ENCODE results near the gene C19orf44.
"Not testable (repeated sequence)": the region's sequence is repeated elsewhere in the genome, so short reads cannot be mapped to it uniquely, and the experiment has no call there.

The C19orf44 gene

GRCh38 chr19:16495982-16496612 is at the start of gene C19orf44, which contains the start of gene CALR3:
Gene C19orf44 (plus strand): TSS chr19:16496394. CDS start chr19:16500793, 4,399 bp downstream.
Gene CALR3 (minus strand): TSS chr19:16496167. CDS start chr19:16496129, 38 bp downstream.
- DNase-seq = peak; percentile 99

DNA sequence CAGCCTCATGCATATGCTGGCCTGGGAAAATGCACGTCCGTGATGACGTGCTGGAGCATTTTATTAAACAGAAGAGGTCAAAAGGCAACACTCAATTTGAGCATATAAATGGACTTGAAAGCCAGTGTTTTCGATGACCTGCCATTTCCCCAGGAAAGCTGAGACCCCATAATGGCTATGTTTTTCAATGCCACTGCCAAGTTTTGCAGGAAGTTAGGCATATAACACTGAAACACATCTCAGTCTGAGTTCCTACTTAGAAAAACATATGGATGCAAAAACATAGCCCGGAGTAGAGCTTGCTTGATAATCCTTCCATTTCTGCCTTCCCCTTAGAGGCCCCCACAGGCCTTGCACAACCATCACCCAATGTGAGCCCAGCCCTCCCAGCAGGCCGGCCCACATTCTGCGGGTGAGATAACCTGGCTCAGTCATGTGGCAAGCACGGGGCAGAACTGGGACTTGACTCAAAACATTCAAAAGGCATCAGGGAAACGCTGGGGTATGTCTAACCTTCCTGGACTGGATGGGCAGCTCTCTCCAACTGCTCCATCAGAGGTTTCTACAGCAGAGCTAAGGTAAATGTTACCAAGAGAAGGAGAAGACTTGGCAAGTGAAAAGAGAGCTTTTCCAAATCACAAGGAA is 49.3 kb upstream of the C19orf44 start:
- no peak for DNase-seq

DNA sequence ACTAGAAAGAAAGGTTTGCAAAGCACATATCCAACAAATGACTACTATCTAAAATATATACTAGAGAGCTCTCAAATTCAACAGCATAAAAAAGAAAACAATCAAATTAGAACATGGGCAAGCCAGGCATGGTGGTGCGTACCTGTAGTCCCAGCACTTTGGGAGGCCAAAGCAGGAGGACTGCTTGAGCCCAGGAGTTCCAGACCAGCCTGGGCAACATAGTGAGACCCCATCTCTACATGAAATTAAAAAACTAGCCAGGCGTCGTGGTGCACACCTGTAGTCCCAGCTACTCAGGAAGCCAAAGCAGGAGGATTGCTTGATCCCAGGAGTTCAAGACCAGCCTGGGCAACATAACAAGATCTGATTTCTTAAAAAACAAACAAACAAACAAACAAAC is 47.3 kb upstream of the C19orf44 start:
- DNase-seq = not testable (repeated sequence)

DNA sequence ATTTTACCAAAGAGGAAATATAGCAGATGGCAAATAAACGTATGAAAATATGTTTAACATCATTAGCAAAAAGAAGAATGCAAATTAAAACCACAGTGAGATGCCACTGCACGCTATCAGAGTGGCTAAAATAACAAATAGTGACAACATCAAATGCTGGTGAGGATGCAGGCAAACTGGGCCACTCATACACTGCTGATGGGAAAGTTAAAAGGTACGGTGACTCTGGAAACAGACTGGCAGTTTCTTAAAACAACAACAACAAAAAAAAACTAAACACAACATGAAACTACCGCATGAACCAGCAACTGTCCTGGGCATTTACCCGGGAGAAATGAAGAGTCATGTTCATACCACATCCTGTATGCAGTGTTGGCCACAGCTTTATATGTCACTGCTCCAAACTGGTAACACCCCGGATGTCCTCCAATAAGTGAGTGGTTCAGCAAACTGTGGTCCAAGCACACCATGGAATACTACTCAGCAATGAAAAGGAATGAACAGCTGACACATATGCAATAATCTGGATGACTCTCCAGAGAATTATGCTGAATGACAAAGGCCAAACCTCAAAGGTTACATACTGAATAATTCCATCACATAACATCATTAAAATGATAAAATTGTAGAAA is 46.7 kb upstream of the C19orf44 start:
- no peak for DNase-seq

- DNase-seq = no peak
Observed at GRCh38 chr19:16452325-16452724, 43.9 kb upstream of the C19orf44 start.

DNA sequence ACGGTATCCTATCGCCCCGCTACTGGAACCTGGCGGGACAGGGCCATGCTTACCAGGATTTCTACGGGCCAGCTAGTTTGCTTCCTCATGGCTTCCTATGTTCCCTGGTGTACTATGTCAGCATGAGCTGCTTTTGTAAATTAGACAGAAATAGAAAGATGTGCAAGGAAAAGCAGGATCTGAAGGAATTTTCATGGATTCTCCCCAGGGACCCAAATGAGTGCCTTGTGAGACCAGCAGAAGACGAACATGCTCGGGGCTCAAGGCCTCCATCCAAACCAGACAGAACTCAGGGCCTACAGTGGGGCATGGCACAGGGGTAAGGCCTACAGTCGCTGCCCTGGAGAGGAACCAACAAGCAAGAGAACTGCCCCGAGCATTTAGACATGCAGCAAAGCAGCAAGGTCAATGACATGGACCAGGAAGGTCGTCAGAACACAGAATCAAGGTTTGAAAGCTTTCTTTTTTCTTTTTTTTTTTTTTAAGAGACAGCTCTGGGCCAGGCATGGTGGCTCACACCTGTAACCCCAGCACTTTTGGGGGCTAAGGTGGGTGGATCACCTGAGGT is 41.8 kb upstream of the C19orf44 start:
- DNase-seq = no peak

GRCh38 chr19:16455489-16455888 is 40.7 kb upstream of the C19orf44 start:
- no peak for DNase-seq

DNA sequence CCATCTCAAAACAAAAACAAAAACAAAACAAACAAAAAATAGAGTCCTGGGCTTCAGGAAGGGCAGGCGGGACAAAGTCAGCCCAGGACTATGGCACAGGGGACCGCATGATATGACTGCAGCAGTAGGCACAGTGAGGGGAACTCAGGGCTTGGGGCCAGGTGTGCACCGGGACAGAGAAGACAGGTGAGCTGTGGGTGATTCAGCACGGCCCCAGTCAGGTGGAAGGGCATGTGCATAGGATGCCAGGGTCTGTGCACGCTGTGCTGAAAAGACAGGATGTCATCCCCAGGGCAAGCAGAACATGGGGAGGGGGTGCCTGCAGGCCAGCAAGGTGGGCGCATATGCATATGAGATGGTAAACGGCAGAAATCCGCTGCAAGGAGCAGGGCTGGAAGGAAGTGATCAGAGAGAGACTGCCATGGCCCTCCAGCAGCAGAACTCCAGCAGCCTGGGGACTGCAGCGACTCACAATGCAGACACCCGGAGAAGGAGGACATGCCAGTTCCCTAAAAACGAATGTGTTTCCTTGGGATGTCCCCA is 39.5 kb upstream of the C19orf44 start:
- no peak for DNase-seq

- DNase-seq = peak; percentile 20
Observed at GRCh38 chr19:16457195-16457953, 38.8 kb upstream of the C19orf44 start.

GRCh38 chr19:16457954-16458331 is 38.3 kb upstream of the C19orf44 start:
- no peak for DNase-seq

GRCh38 chr19:16458391-16459341 is 37.5 kb upstream of the C19orf44 start:
- no peak for DNase-seq

- no peak for DNase-seq
Observed at GRCh38 chr19:16459680-16460079, 36.5 kb upstream of the C19orf44 start.

GRCh38 chr19:16460454-16460853 is 35.7 kb upstream of the C19orf44 start:
- DNase-seq = peak; percentile 58

GRCh38 chr19:16461630-16462051 is 34.6 kb upstream of the C19orf44 start:
- peak; percentile 19 for DNase-seq

GRCh38 chr19:16462757-16463250 is 33.4 kb upstream of the C19orf44 start:
- DNase-seq = no peak

- DNase-seq = no peak
Observed at GRCh38 chr19:16463341-16463990, 32.7 kb upstream of the C19orf44 start.

DNA sequence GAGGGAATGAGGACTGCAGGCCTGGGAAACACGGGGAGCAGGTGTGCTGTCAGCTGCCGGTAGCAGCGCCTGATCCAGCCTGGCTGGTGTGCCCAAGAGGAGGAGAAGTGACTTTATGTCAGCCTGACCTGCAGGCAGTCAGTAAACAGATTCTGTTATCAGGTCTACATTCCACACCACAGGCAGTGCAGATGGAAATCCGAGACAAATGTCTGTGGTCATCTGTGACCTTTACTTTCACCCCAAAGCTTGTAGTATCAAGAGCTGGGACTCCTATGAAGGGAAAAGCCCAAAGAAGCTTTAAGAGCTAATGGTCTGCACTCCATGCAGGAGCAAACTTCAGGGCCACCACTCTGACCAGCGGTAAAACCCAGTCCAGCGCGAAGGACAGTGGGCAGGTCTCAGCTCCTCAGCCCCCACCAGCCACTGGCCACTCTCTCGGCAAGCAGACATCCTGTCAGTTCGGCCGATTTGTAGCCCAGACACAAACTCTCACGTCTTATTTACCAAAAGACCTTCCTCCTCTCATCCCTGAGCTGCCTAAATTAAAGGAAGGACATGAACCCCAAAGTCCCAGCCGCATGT is 32.1 kb upstream of the C19orf44 start:
- no peak for DNase-seq

DNA sequence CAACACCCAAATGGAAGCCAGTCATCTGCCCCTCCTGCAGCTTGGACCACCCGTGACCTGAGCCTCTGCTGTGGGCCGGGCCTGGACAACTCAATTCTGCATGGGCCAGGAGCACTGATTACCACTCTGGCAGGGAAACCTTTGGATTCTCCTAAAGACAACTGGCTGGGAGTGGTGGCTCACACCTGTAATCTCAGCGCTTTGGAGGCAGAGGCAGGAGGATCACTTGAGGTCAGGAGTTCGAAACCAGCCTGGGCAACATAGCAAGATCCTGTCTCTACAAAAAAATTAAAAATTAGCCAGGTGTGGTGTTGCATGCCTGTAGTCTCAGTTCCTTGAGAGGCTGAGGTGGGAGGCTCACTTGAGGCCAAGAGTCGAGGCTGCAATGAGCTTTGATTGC is 31.0 kb upstream of the C19orf44 start:
- no peak for DNase-seq

GRCh38 chr19:16466802-16467427 is 29.3 kb upstream of the C19orf44 start:
- DNase-seq = not testable (repeated sequence)

DNA sequence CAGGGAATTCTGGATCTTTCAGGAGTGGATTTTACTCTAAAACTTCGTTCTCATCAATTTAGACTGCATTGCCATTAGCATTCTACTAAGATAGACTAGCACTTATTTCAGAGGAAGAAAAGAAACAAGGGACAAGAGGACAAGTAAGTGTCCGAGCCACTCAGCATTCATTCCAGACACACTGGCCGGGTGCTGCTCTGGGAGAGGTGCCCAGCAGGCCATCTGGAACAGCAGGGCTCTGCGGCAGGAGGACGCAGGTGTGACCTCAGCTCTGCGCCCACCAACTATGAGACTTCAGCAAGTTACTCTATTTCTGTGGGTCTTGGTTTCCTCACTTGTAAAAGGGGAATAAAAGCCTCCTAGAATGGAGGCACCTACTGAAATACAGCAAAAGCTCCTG is 28.6 kb upstream of the C19orf44 start:
- peak; percentile 59 for DNase-seq
